Neural cell (in vitro differentiated cells): ENCODE measurements around the gene TMEM43.

ENCODE experiments used
- EP300 ChIP-seq: fragments of 450-650 bp; conservative IDR thresholded peaks from 2 replicates; pipeline ENCODE4 v1.6.1; 2014; ENCODE audit warnings: antibody characterized with exemption, mild to moderate bottlenecking, moderate library complexity; ENCODE audit not compliant: poor library complexity, severe bottlenecking
- EZH2 ChIP-seq: fragments of 200-600, 300-800 bp; shearing (Covaris generic), sonication (generic); IDR thresholded peaks from 2 replicates; pipeline ENCODE4 v1.6.1; 2014; ENCODE audit warnings: antibody characterized with exemption, low read length, borderline replicate concordance, mild to moderate bottlenecking; ENCODE audit not compliant: insufficient read depth, poor library complexity, severe bottlenecking
- MXI1 ChIP-seq: fragments of 450-650 bp; conservative IDR thresholded peaks from 2 replicates; pipeline ENCODE4 v1.6.1; 2014; ENCODE audit warnings: antibody characterized with exemption, mild to moderate bottlenecking; ENCODE audit not compliant: poor library complexity, severe bottlenecking
- POLR2AphosphoS5 ChIP-seq: IDR thresholded peaks from 2 replicates; pipeline ENCODE4 v1.6.1; 2012
- RAD21 ChIP-seq: fragments of 450-650 bp; conservative IDR thresholded peaks from 2 replicates; pipeline ENCODE4 v1.6.1; 2014; ENCODE audit warnings: antibody characterized with exemption, mild to moderate bottlenecking, moderate library complexity
- REST ChIP-seq: IDR thresholded peaks from 2 replicates; pipeline ENCODE4 v1.6.1; 2012; ENCODE audit warnings: borderline replicate concordance
- SMC3 ChIP-seq: fragments of 450-650 bp; conservative IDR thresholded peaks from 2 replicates; pipeline ENCODE4 v1.6.1; 2014; ENCODE audit warnings: antibody characterized with exemption, mild to moderate bottlenecking, moderate library complexity; ENCODE audit not compliant: poor library complexity
- TAF1 ChIP-seq: IDR thresholded peaks from 2 replicates; pipeline ENCODE4 v1.6.1; 2012; ENCODE audit warnings: low read depth
- TF ChIP-seq, protein P1 (sequence below): fragments of 450-650 bp; IDR thresholded peaks from 2 replicates; pipeline ENCODE4 v1.5.1; 2014; ENCODE audit warnings: antibody characterized with exemption, mild to moderate bottlenecking, moderate library complexity; ENCODE audit not compliant: poor library complexity, severe bottlenecking

DNA sequence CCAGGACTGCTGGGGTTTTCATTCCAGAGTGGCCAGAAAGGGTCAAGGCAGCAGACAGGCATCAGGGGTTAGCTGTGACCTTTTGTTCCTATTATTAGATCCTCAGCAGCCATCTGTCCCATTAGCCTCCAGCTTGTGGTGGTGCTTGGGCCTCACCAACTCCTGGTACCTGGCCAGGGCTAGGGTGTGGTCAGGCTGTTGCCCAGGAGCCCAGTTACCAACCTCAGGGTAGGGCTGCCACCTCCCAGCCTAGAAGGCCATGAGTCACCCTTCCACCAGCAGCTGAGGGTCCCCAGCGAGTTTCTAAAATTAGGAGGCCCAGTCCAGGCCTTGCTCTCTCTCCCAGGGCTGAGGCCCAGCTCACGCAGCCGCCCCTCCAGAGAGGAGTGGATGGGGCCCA, 12.2 kb downstream of the TMEM43 start:
- TF ChIP-seq, protein P1, sequence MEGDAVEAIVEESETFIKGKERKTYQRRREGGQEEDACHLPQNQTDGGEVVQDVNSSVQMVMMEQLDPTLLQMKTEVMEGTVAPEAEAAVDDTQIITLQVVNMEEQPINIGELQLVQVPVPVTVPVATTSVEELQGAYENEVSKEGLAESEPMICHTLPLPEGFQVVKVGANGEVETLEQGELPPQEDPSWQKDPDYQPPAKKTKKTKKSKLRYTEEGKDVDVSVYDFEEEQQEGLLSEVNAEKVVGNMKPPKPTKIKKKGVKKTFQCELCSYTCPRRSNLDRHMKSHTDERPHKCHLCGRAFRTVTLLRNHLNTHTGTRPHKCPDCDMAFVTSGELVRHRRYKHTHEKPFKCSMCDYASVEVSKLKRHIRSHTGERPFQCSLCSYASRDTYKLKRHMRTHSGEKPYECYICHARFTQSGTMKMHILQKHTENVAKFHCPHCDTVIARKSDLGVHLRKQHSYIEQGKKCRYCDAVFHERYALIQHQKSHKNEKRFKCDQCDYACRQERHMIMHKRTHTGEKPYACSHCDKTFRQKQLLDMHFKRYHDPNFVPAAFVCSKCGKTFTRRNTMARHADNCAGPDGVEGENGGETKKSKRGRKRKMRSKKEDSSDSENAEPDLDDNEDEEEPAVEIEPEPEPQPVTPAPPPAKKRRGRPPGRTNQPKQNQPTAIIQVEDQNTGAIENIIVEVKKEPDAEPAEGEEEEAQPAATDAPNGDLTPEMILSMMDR = no peak
- TF ChIP-seq REST (no peak), TAF1 (no peak), EZH2 (no peak), EP300 (no peak), SMC3 (no peak), POLR2AphosphoS5 (no peak), MXI1 (no peak), RAD21 (no peak)
